ENCODE measurements around the gene BRD1. TPM values are rescaled to one million over a fixed set of nuclear protein-coding genes. Genes with fewer than 3 reads are reported as not detected.

Gene BRD1
- polyA plus RNA-seq, 1 donor from 2014 or later: 79.3 TPM

GRCh38 chr22:49858827-49859226 lies 31.2 kb upstream of the BRD1 start:
- no peaks in the 10 kb centered on the region for H3K9me2 ChIP-seq (ENCODE audit: insufficient read depth, low read length)
- no peaks in the 10 kb centered on the region for H3F3A ChIP-seq (ENCODE audit: insufficient read depth, low read length, poor library complexity, severe bottlenecking)
- no peak overlapping the region for H3K4me2 ChIP-seq (ENCODE audit: low read length)
- H3K4me3 ChIP-seq (ENCODE audit: low read length): no peak overlapping the region
- TF ChIP-seq EP300 (conservative IDR thresholded peaks at IDR 0.05; ENCODE audit: poor library complexity, severe bottlenecking) (no peak), RAD21 (conservative IDR thresholded peaks at IDR 0.05) (no peak), POLR2AphosphoS5 (IDR thresholded peaks at IDR 0.05) (no peak), TAF1 (IDR thresholded peaks at IDR 0.05; ENCODE audit: low read depth) (no peak), SMC3 (conservative IDR thresholded peaks at IDR 0.05; ENCODE audit: poor library complexity) (no peak), MXI1 (conservative IDR thresholded peaks at IDR 0.05; ENCODE audit: poor library complexity, severe bottlenecking) (no peak), CTCF (IDR thresholded peaks at IDR 0.05; ENCODE audit: poor library complexity, severe bottlenecking) (no peak), EZH2 (IDR thresholded peaks at IDR 0.05; ENCODE audit: borderline replicate concordance, insufficient read depth, low read length, poor library complexity, severe bottlenecking) (no peak), REST (IDR thresholded peaks at IDR 0.05; ENCODE audit: borderline replicate concordance) (no peak)
- H3K27ac ChIP-seq (ENCODE audit: low read length): no peak overlapping the region
- H3K36me3 ChIP-seq (ENCODE audit: insufficient read depth, low read length): no peaks in the 10 kb centered on the region
- no peak overlapping the region for H3K9ac ChIP-seq (ENCODE audit: low read length)
- H3K79me2 ChIP-seq (replicated peaks; ENCODE audit: insufficient read depth, low read length): peaks cover 79% of the 10 kb centered on the region
- H3K27me3 ChIP-seq (ENCODE audit: insufficient read depth, low read depth, low read length): no peaks in the 10 kb centered on the region
- no peak overlapping the region for H2AFZ ChIP-seq (ENCODE audit: low read depth, low read length)
- no peaks in the 10 kb centered on the region for H4K20me1 ChIP-seq (ENCODE audit: insufficient read depth)
- no peaks in the 10 kb centered on the region for H3K9me3 ChIP-seq (ENCODE audit: low read length)

GRCh38 chr22:49856766-49857618 lies 29.3 kb upstream of the BRD1 start:
- no peaks in the 10 kb centered on the region for H3F3A ChIP-seq (ENCODE audit: insufficient read depth, low read length, poor library complexity, severe bottlenecking)
- TF ChIP-seq EZH2 (IDR thresholded peaks at IDR 0.05; ENCODE audit: borderline replicate concordance, insufficient read depth, low read length, poor library complexity, severe bottlenecking): no peak
- no peak for TF ChIP-seq POLR2AphosphoS5 (IDR thresholded peaks at IDR 0.05)
- TF ChIP-seq EP300 (conservative IDR thresholded peaks at IDR 0.05; ENCODE audit: poor library complexity, severe bottlenecking): no peak
- TF ChIP-seq CTCF (IDR thresholded peaks at IDR 0.05; ENCODE audit: poor library complexity, severe bottlenecking): no peak
- TF ChIP-seq TAF1 (IDR thresholded peaks at IDR 0.05; ENCODE audit: low read depth): no peak
- no peak for TF ChIP-seq SMC3 (conservative IDR thresholded peaks at IDR 0.05; ENCODE audit: poor library complexity)
- TF ChIP-seq REST (IDR thresholded peaks at IDR 0.05; ENCODE audit: borderline replicate concordance): no peak
- TF ChIP-seq RAD21 (conservative IDR thresholded peaks at IDR 0.05): no peak
- TF ChIP-seq MXI1 (conservative IDR thresholded peaks at IDR 0.05; ENCODE audit: poor library complexity, severe bottlenecking): no peak
- H3K9me3 ChIP-seq (ENCODE audit: low read length): no peaks in the 10 kb centered on the region
- H3K27me3 ChIP-seq (ENCODE audit: insufficient read depth, low read depth, low read length): no peaks in the 10 kb centered on the region
- H3K27ac ChIP-seq (ENCODE audit: low read length): no peak overlapping the region
- H3K4me3 ChIP-seq (ENCODE audit: low read length): no peak overlapping the region
- H3K79me2 ChIP-seq (replicated peaks; ENCODE audit: insufficient read depth, low read length): peaks cover 66% of the 10 kb centered on the region
- no peak overlapping the region for H3K4me2 ChIP-seq (ENCODE audit: low read length)
- H4K20me1 ChIP-seq (ENCODE audit: insufficient read depth): no peaks in the 10 kb centered on the region
- no peak overlapping the region for H3K9ac ChIP-seq (ENCODE audit: low read length)
- no peaks in the 10 kb centered on the region for H3K36me3 ChIP-seq (ENCODE audit: insufficient read depth, low read length)
- H2AFZ ChIP-seq (ENCODE audit: low read depth, low read length): no peak overlapping the region
- H3K9me2 ChIP-seq (ENCODE audit: insufficient read depth, low read length): no peaks in the 10 kb centered on the region

Measured in neural cell (in vitro differentiated cells).